Esophagus muscularis mucosa (tissue), 4 donors: Measurements from ENCODE around the gene PRKN. TPM values are rescaled to one million over a fixed set of nuclear protein-coding genes. Genes with fewer than 3 reads are reported as not detected.

Experiments
- DNase-seq: peaks from one replicate; pipeline ENCODE4 v3.0.0-alpha.2; 2017; ENCODE audit errors: extremely low spot score
- H3K27ac ChIP-seq, 4 donors: fragments of 200-600 bp; sonication (generic); replicated peaks in 1 of 4; 1 replicate in 3 of 4; 2 replicates in 1 of 4; pipeline ENCODE4 v1.5.1; 2016 to 2019; ENCODE audit warnings: mild to moderate bottlenecking in 1 of 4
- H3K27me3 ChIP-seq, 4 donors: fragments of 200-600 bp; sonication (generic); one replicate each; pipeline versions ENCODE4 v1.5.1 to v1.6.0; 2016 to 2019
- H3K36me3 ChIP-seq, 4 donors: fragments of 200-600 bp; sonication (generic); one replicate each; pipeline ENCODE4 v1.5.1; 2016 to 2019
- H3K4me1 ChIP-seq, 4 donors: fragments of 200-600 bp; sonication (generic); one replicate each; pipeline ENCODE4 v1.5.1; 2016 to 2019
- H3K4me3 ChIP-seq, 4 donors: fragments of 200-600 bp; sonication (generic); 1 replicate in 2 of 4; 2 replicates in 2 of 4; pipeline ENCODE4 v1.5.1; 2016 to 2019; ENCODE audit warnings: mild to moderate bottlenecking in 4 of 4, moderate library complexity in 1 of 4
- H3K9me3 ChIP-seq, 4 donors: fragments of 200-600 bp; sonication (generic); 1 replicate in 3 of 4; 2 replicates in 1 of 4; pipeline ENCODE4 v1.5.1; 2016 to 2019
- CTCF ChIP-seq, 3 experiments: fragments of 200-600 bp in 2 of 3; fragments of 450-650 bp in 1 of 3; sonication (generic) in 2 of 3; IDR thresholded peaks; one replicate each; pipeline ENCODE4 v1.5.1; 2017 to 2019; ENCODE audit warnings: antibody characterized with exemption in 3 of 3, mild to moderate bottlenecking in 2 of 3, moderate library complexity in 1 of 3
- EP300 ChIP-seq: sonication (generic); formaldehyde crosslinking; IDR thresholded peaks from one replicate; pipeline ENCODE4 v1.6.1; 2017; ENCODE audit warnings: antibody characterized with exemption
- POLR2A ChIP-seq: fragments of 450-650 bp; IDR thresholded peaks from one replicate; pipeline ENCODE4 v1.6.1; 2017; ENCODE audit warnings: antibody characterized with exemption, moderate library complexity, mild to moderate bottlenecking, low read depth
- POLR2AphosphoS5 ChIP-seq, 2 donors: sonication (generic); formaldehyde crosslinking; IDR thresholded peaks; one replicate each; pipeline ENCODE4 v1.6.1; 2017; ENCODE audit warnings: antibody characterized with exemption in 2 of 2
- WGBS: methylation state at CpG from one replicate; pipeline ENCODE4 v1.1.5; 2018; 5-methylcytosine and 5-hydroxymethylcytosine counted together
- intact Hi-C: fragments of 100-400 bp; cut with DNase I; formaldehyde crosslinking; loops from one replicate; pipeline ENCODE4 v1.15.1; 2023
- total RNA-seq, 4 donors: library from RNA; depleted of rRNA; stranded (reverse); fragments of >200 nt; gene quantifications; one replicate each; pipeline versions ENCODE4 v1.1.0 to v1.2.1, GENCODE V29; 2016

Gene PRKN
- total RNA-seq, 4 donors from 2014 or later: 9.6 to 14.5 (median 10.8) TPM

GRCh38 chr6:161745128-161745527 lies 982.4 kb downstream of the PRKN start:
- DNase-seq: no peak
- TF ChIP-seq EP300: no peak
- no peak overlapping the region for H3K27ac ChIP-seq
- H3K27me3 ChIP-seq: no peaks in the 10 kb centered on the region
- H3K9me3 ChIP-seq: no peaks in the 10 kb centered on the region
- intact Hi-C loops: no loop called here
- H3K4me3 ChIP-seq: no peak overlapping the region
- WGBS: 84% methylated on average over 2 of the region's 2 CpGs
- no peaks in the 10 kb centered on the region for H3K36me3 ChIP-seq
- no peaks in the 10 kb centered on the region for H3K4me1 ChIP-seq

- no peak overlapping the region for H3K4me3 ChIP-seq
- no peaks in the 10 kb centered on the region for H3K36me3 ChIP-seq
- no peaks in the 10 kb centered on the region for H3K27me3 ChIP-seq
- no peak for DNase-seq
- intact Hi-C loops: no loop called here
- H3K4me1 ChIP-seq: no peaks in the 10 kb centered on the region
- WGBS: 79% methylated on average over 14 of the region's 14 CpGs
- H3K27ac ChIP-seq: no peak overlapping the region
- H3K9me3 ChIP-seq: no peaks in the 10 kb centered on the region
- TF ChIP-seq EP300 (no peak), POLR2AphosphoS5 (IDR thresholded peaks at IDR 0.05) (no peak), POLR2A (no peak)
These were observed 983.1 kb downstream of the PRKN start for GRCh38 chr6:161744211-161745067.

- H3K4me1 ChIP-seq: no peaks in the 10 kb centered on the region
- intact Hi-C loops: no loop called here
- H3K4me3 ChIP-seq: no peak overlapping the region
- 96% methylated on average over 15 of the region's 15 CpGs for WGBS
- H3K9me3 ChIP-seq: no peaks in the 10 kb centered on the region
- DNase-seq: no peak
- no peaks in the 10 kb centered on the region for H3K36me3 ChIP-seq
- no peaks in the 10 kb centered on the region for H3K27me3 ChIP-seq
- H3K27ac ChIP-seq: no peak overlapping the region
- TF ChIP-seq POLR2A: no peak
- TF ChIP-seq EP300: no peak
- no peak for TF ChIP-seq CTCF (IDR thresholded peaks at IDR 0.05)
- TF ChIP-seq POLR2AphosphoS5 (IDR thresholded peaks at IDR 0.05): no peak
These were observed 983.9 kb downstream of the PRKN start for GRCh38 chr6:161743509-161744178.

GRCh38 chr6:161740486-161740885 lies 987.1 kb downstream of the PRKN start:
- intact Hi-C loops: no loop called here
- no peak for DNase-seq
- TF ChIP-seq POLR2AphosphoS5 (IDR thresholded peaks at IDR 0.05): no peak
- H3K9me3 ChIP-seq: no peaks in the 10 kb centered on the region
- H3K27me3 ChIP-seq: no peaks in the 10 kb centered on the region
- 92% methylated on average over 7 of the region's 7 CpGs for WGBS
- no peaks in the 10 kb centered on the region for H3K4me1 ChIP-seq
- no peak overlapping the region for H3K4me3 ChIP-seq
- no peak overlapping the region for H3K27ac ChIP-seq
- H3K36me3 ChIP-seq: no peaks in the 10 kb centered on the region

- 76% methylated on average over 6 of the region's 6 CpGs for WGBS
- Histone ChIP-seq H3K27me3 (no peaks in the 10 kb centered on the region), H3K36me3 (no peaks in the 10 kb centered on the region), H3K9me3 (no peaks in the 10 kb centered on the region), H3K4me1 (no peaks in the 10 kb centered on the region), H3K27ac (no peak overlapping the region), H3K4me3 (no peak overlapping the region)
- no peak for DNase-seq
- TF ChIP-seq POLR2A (no peak), EP300 (no peak), POLR2AphosphoS5 (IDR thresholded peaks at IDR 0.05) (no peak), CTCF (IDR thresholded peaks at IDR 0.05) (no peak)
- intact Hi-C loops: no loop called here
These were observed 990.7 kb downstream of the PRKN start for GRCh38 chr6:161736781-161737292.

- intact Hi-C loops: no loop called here
These were observed 991.2 kb downstream of the PRKN start for GRCh38 chr6:161736326-161736725.

More at GRCh38 chr6:161736326-161736725, 991.2 kb downstream of the PRKN start:
- H3K27ac ChIP-seq: no peak overlapping the region
- no peak for DNase-seq
- no peaks in the 10 kb centered on the region for H3K27me3 ChIP-seq
- no peaks in the 10 kb centered on the region for H3K36me3 ChIP-seq
- no peaks in the 10 kb centered on the region for H3K9me3 ChIP-seq
- 71% methylated on average over 2 of the region's 2 CpGs for WGBS
- no peaks in the 10 kb centered on the region for H3K4me1 ChIP-seq
- TF ChIP-seq POLR2AphosphoS5 (IDR thresholded peaks at IDR 0.05): no peak
- no peak overlapping the region for H3K4me3 ChIP-seq
